Transverse colon (tissue), 4 donors: ENCODE measurements around the gene MICU2. TPM values are rescaled to one million over a fixed set of nuclear protein-coding genes. Genes with fewer than 3 reads are reported as not detected.

Experiments used
- DNase-seq: peaks from one replicate; pipeline ENCODE4 v3.0.0-alpha.2; 2019
- H3K27ac ChIP-seq, 4 donors: fragments of 200-600 bp; sonication (generic); 2 replicates each; pipeline ENCODE4 v1.5.1; 2016 to 2018; ENCODE audit warnings: inconsistent platforms in 4 of 4
- H3K27me3 ChIP-seq: fragments of 200-600 bp; sonication (generic); 2 replicates; pipeline ENCODE4 v1.5.1; 2017; ENCODE audit warnings: inconsistent platforms
- H3K36me3 ChIP-seq, 4 donors: fragments of 200-600 bp; sonication (generic); 2 replicates each; pipeline ENCODE4 v1.5.1; 2017 to 2019; ENCODE audit warnings: inconsistent platforms in 4 of 4
- H3K4me1 ChIP-seq, 4 donors: fragments of 200-600 bp; sonication (generic); 2 replicates each; pipeline ENCODE4 v1.5.1; 2017 to 2020; ENCODE audit warnings: inconsistent platforms in 4 of 4
- H3K4me3 ChIP-seq, 4 donors: fragments of 200-600 bp; sonication (generic); 1 replicate in 1 of 4; 2 replicates in 3 of 4; pipeline versions ENCODE4 v1.5.1 to v1.6.1; 2017 to 2019; ENCODE audit warnings: inconsistent platforms in 4 of 4
- H3K9me3 ChIP-seq, 2 donors: fragments of 200-600 bp; sonication (generic); 2 replicates each; pipeline ENCODE4 v1.5.1; 2017 to 2019; ENCODE audit warnings: inconsistent platforms in 2 of 2
- CTCF ChIP-seq, 5 experiments: fragments of 200-600 bp in 3 of 5; fragments of 450-650 bp in 2 of 5; sonication (generic) in 3 of 5; IDR thresholded peaks; 1 replicate in 2 of 5; 2 replicates in 3 of 5; pipeline ENCODE4 v1.5.1; 2016 to 2017; ENCODE audit warnings: antibody characterized with exemption in 5 of 5, inconsistent platforms in 3 of 5, mild to moderate bottlenecking in 2 of 5, moderate library complexity in 1 of 5
- EP300 ChIP-seq: sonication (generic); formaldehyde crosslinking; IDR thresholded peaks from one replicate; pipeline ENCODE4 v1.6.1; 2017; ENCODE audit warnings: antibody characterized with exemption, low read depth
- POLR2A ChIP-seq: fragments of 450-650 bp; IDR thresholded peaks from one replicate; pipeline ENCODE4 v1.6.1; 2016; ENCODE audit warnings: antibody characterized with exemption, mild to moderate bottlenecking, moderate library complexity
- POLR2AphosphoS5 ChIP-seq, 3 donors: sonication (generic); formaldehyde crosslinking; IDR thresholded peaks; one replicate each; pipeline ENCODE4 v1.6.1; 2016; ENCODE audit warnings: antibody characterized with exemption in 3 of 3
- WGBS, 2 donors: methylation state at CpG; one replicate each; pipeline ENCODE4 v1.1.5; 2018; ENCODE audit warnings: low coverage in 1 of 2; 5-methylcytosine and 5-hydroxymethylcytosine counted together
- in situ Hi-C, 4 donors: fragments of 200-750 bp; cut with MboI; loops; one replicate each; pipeline versions ENCODE4 v1.15.0 to v1.15.1; 2017; ENCODE audit warnings: low sequenced_read_pairs in 3 of 4, low pct_ligation_motif_present in 1 of 4, low pct_unique_long_range_greater_than_20kb in 1 of 4
- intact Hi-C: fragments of 100-400 bp; cut with DNase I; formaldehyde crosslinking; loops from one replicate; pipeline ENCODE4 v1.15.1; 2023; ENCODE audit warnings: low total_unique reads
- total RNA-seq, 4 donors: library from RNA; depleted of rRNA; stranded (reverse); fragments of >200 nt; gene quantifications; one replicate each; pipeline ENCODE4 v1.1.0, GENCODE V29; 2016

MICU2 gene
- total RNA-seq, 4 donors from 2014 or later = 48.8 to 101 (median 90.0) TPM

GRCh38 chr13:21584973-21585592, 18.9 kb downstream of the MICU2 start:
- TF ChIP-seq POLR2A (no peak), EP300 (no peak), POLR2AphosphoS5 (IDR thresholded peaks at IDR 0.05) (no peak), CTCF (IDR thresholded peaks at IDR 0.05) (no peak)
- in situ Hi-C loops (no loop called here), intact Hi-C loops (no loop called here)
- no peak overlapping the region for H3K4me3 ChIP-seq
- peaks cover 6 to 10% of the 10 kb centered on the region in 2 donors for H3K9me3 ChIP-seq
- WGBS, 2 donors = 50 to 62% methylated on average over 1 of the region's 1 CpG
- H3K27ac ChIP-seq = no peak overlapping the region
- DNase-seq = no peak
- H3K36me3 ChIP-seq = no peaks in the 10 kb centered on the region
- H3K27me3 ChIP-seq = no peaks in the 10 kb centered on the region
- peaks cover 0 to 13% (median 1%) of the 10 kb centered on the region in 4 donors for H3K4me1 ChIP-seq

GRCh38 chr13:21583478-21583877, 20.5 kb downstream of the MICU2 start:
- 90% methylated on average over 2 of the region's 2 CpGs; no CpG with 5 or more reads in 1 of the 2 donors for WGBS, 2 donors
- Histone ChIP-seq H3K9me3 (peaks cover 6 to 10% of the 10 kb centered on the region in 2 donors), H3K4me1 (peaks cover 0 to 9% (median 2%) of the 10 kb centered on the region in 4 donors), H3K36me3 (no peaks in the 10 kb centered on the region), H3K27me3 (no peaks in the 10 kb centered on the region), H3K27ac (no peak overlapping the region), H3K4me3 (no peak overlapping the region)
- in situ Hi-C loops = no loop called here
- no peak for TF ChIP-seq POLR2A
- no peak for TF ChIP-seq POLR2AphosphoS5 (IDR thresholded peaks at IDR 0.05)
- TF ChIP-seq CTCF (IDR thresholded peaks at IDR 0.05) = no peak
- no peak for TF ChIP-seq EP300
- intact Hi-C loops = no loop called here
- DNase-seq = no peak

- Histone ChIP-seq H3K9me3 (peaks cover 6 to 10% of the 10 kb centered on the region in 2 donors), H3K27ac (no peak overlapping the region), H3K27me3 (no peaks in the 10 kb centered on the region), H3K4me1 (peaks cover 0 to 9% (median 2%) of the 10 kb centered on the region in 4 donors), H3K36me3 (no peaks in the 10 kb centered on the region), H3K4me3 (no peak overlapping the region)
- in situ Hi-C loops = no loop called here
- TF ChIP-seq EP300 (no peak), POLR2A (no peak), CTCF (IDR thresholded peaks at IDR 0.05) (no peak), POLR2AphosphoS5 (IDR thresholded peaks at IDR 0.05) (no peak)
- intact Hi-C loops = no loop called here
- no peak for DNase-seq
These were observed 23.2 kb downstream of the MICU2 start for GRCh38 chr13:21580736-21581135.

GRCh38 chr13:21579754-21580316, 24.1 kb downstream of the MICU2 start:
- TF ChIP-seq CTCF (IDR thresholded peaks at IDR 0.05) (no peak), POLR2A (no peak), POLR2AphosphoS5 (IDR thresholded peaks at IDR 0.05) (no peak), EP300 (no peak)
- DNase-seq = no peak
- H3K9me3 ChIP-seq = peaks cover 6 to 10% of the 10 kb centered on the region in 2 donors
- WGBS, 2 donors = 89 to 90% methylated on average over 3 of the region's 3 CpGs
- no peaks in the 10 kb centered on the region for H3K27me3 ChIP-seq
- H3K4me1 ChIP-seq = peaks cover 0 to 4% (median 2%) of the 10 kb centered on the region in 4 donors
- no peak overlapping the region for H3K27ac ChIP-seq
- H3K36me3 ChIP-seq = no peaks in the 10 kb centered on the region
- intact Hi-C loops = no loop called here
- in situ Hi-C loops = no loop called here
- no peak overlapping the region for H3K4me3 ChIP-seq
